A673 (cell line): ENCODE data around the gene FKBP1A. TPM values are rescaled to one million over a fixed set of nuclear protein-coding genes. Genes with fewer than 3 reads are reported as not detected.

Experiments used
- BruUV-seq: library from RNA; stranded (reverse); fragments of 400-500 nt; replicated peaks from 2 replicates; lab custom pipeline; 2021; lab: Mats Ljungman, UMichigan
- CTCF ChIA-PET: fragments of 300-600 bp; sonication (Branson Sonifier 250); formaldehyde crosslinking; loops from one replicate; lab custom pipeline; 2022; ENCODE audit warnings: antibody characterized with exemption; lab: Charles Lee
- POLR2A ChIA-PET: fragments of 300-600 bp; sonication (Branson Sonifier 250); formaldehyde crosslinking; loops from one replicate; lab custom pipeline; 2022; ENCODE audit warnings: antibody characterized with exemption; ENCODE audit not compliant: low non-redundant PET; lab: Charles Lee
- DNase-seq: peaks from one replicate; pipeline ENCODE4 v3.0.0-alpha.2; 2015; ENCODE audit warnings: low spot score
- H3K27ac ChIP-seq: fragments of 200-600 bp; sonication (generic); 2 replicates; pipeline ENCODE4 v1.5.1; 2016; ENCODE audit warnings: mixed run types, low read depth, mild to moderate bottlenecking, mixed read lengths, antibody characterized with exemption, low read length; ENCODE audit not compliant: poor library complexity, severe bottlenecking
- H3K27me3 ChIP-seq: fragments of 200-600 bp; sonication (generic); replicated peaks from 2 replicates; pipeline ENCODE4 v1.6.1; 2017; ENCODE audit warnings: mixed run types, low read depth, mild to moderate bottlenecking, mixed read lengths, antibody characterized with exemption, low read length; ENCODE audit not compliant: insufficient read depth, poor library complexity
- H3K36me3 ChIP-seq: fragments of 200-600 bp; sonication (generic); 2 replicates; pipeline ENCODE4 v1.6.1; 2016; ENCODE audit warnings: mixed run types, mild to moderate bottlenecking, mixed read lengths, antibody characterized with exemption, low read length; ENCODE audit not compliant: insufficient read depth, poor library complexity, severe bottlenecking
- H3K4me1 ChIP-seq: fragments of 200-600 bp; sonication (generic); 2 replicates; pipeline ENCODE4 v1.6.1; 2017; ENCODE audit warnings: mixed run types, mild to moderate bottlenecking, mixed read lengths, antibody characterized with exemption, low read length; ENCODE audit not compliant: insufficient read depth, poor library complexity, severe bottlenecking
- H3K4me3 ChIP-seq: fragments of 200-600 bp; sonication (generic); 2 replicates; pipeline ENCODE4 v1.5.1; 2016; ENCODE audit warnings: low read depth, mixed run types, mild to moderate bottlenecking, mixed read lengths, low read length; ENCODE audit not compliant: poor library complexity, severe bottlenecking
- H3K9me3 ChIP-seq: fragments of 200-600 bp; sonication (generic); 2 replicates; pipeline ENCODE4 v1.6.1; 2016; ENCODE audit warnings: mixed run types, low read depth, mild to moderate bottlenecking, mixed read lengths, antibody characterized with exemption, low read length; ENCODE audit not compliant: poor library complexity, severe bottlenecking
- EZH2 ChIP-seq: fragments of 200-600 bp; sonication (generic); IDR thresholded peaks from 2 replicates; pipeline ENCODE4 v1.6.1; 2017; ENCODE audit warnings: borderline replicate concordance, low read depth, mild to moderate bottlenecking, mixed read lengths, antibody characterized with exemption, low read length; ENCODE audit not compliant: poor library complexity, severe bottlenecking
- intact Hi-C: fragments of 100-400 bp; cut with micrococcal nuclease; formaldehyde crosslinking; loops from one replicate; pipeline ENCODE4 v1.10.0; 2022; ENCODE audit not compliant: unreplicated experiment
- total RNA-seq: library from RNA; stranded (reverse); gene quantifications from 2 replicates; pipeline ENCODE4 v1.2.3, GENCODE V29; 2021
- TF ChIP-seq, protein P1 (sequence below): fragments of 300-800, 200-600 bp; sonication (generic); conservative IDR thresholded peaks from 2 replicates; pipeline ENCODE4 v1.5.1; 2017; ENCODE audit warnings: low read depth, mild to moderate bottlenecking, antibody characterized with exemption, low read length, moderate library complexity, mixed read lengths

Gene FKBP1A
- total RNA-seq, 1 experiment from 2014 or later = 264 TPM

- Histone ChIP-seq H3K36me3 (peaks cover 14% of the 10 kb centered on the region), H3K9me3 (no peaks in the 10 kb centered on the region), H3K27me3 (no peaks in the 10 kb centered on the region), H3K4me3 (no peak overlapping the region), H3K27ac (no peak overlapping the region), H3K4me1 (peaks cover 15% of the 10 kb centered on the region)
- no TSS peak for BruUV-seq
- TF ChIP-seq, protein P1, sequence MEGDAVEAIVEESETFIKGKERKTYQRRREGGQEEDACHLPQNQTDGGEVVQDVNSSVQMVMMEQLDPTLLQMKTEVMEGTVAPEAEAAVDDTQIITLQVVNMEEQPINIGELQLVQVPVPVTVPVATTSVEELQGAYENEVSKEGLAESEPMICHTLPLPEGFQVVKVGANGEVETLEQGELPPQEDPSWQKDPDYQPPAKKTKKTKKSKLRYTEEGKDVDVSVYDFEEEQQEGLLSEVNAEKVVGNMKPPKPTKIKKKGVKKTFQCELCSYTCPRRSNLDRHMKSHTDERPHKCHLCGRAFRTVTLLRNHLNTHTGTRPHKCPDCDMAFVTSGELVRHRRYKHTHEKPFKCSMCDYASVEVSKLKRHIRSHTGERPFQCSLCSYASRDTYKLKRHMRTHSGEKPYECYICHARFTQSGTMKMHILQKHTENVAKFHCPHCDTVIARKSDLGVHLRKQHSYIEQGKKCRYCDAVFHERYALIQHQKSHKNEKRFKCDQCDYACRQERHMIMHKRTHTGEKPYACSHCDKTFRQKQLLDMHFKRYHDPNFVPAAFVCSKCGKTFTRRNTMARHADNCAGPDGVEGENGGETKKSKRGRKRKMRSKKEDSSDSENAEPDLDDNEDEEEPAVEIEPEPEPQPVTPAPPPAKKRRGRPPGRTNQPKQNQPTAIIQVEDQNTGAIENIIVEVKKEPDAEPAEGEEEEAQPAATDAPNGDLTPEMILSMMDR = no peak
- TF ChIP-seq EZH2 = no peak
- intact Hi-C loops = no loop called here
- ChIA-PET CTCF (no interaction called here), POLR2A (no interaction called here)
- DNase-seq = no peak
These were observed 14.1 kb downstream of the FKBP1A start for GRCh38 chr20:1378735-1379125.

GRCh38 chr20:1377984-1378734 lies 14.7 kb downstream of the FKBP1A start:
- no TSS peak for BruUV-seq
- Histone ChIP-seq H3K27ac (no peak overlapping the region), H3K9me3 (no peaks in the 10 kb centered on the region), H3K36me3 (peaks cover 20% of the 10 kb centered on the region), H3K4me1 (peaks cover 15% of the 10 kb centered on the region), H3K27me3 (no peaks in the 10 kb centered on the region), H3K4me3 (no peak overlapping the region)
- TF ChIP-seq, protein P1 = no peak
- no peak for TF ChIP-seq EZH2
- ChIA-PET CTCF (no interaction called here), POLR2A (no interaction called here)
- DNase-seq = no peak
- intact Hi-C loops = no loop called here

GRCh38 chr20:1377341-1377871 lies 15.4 kb downstream of the FKBP1A start:
- no TSS peak for BruUV-seq
- intact Hi-C loops = no loop called here
- Histone ChIP-seq H3K36me3 (peaks cover 28% of the 10 kb centered on the region), H3K27ac (no peak overlapping the region), H3K4me1 (peaks cover 8% of the 10 kb centered on the region), H3K27me3 (no peaks in the 10 kb centered on the region), H3K9me3 (no peaks in the 10 kb centered on the region), H3K4me3 (no peak overlapping the region)
- CTCF ChIA-PET = no interaction called here
- DNase-seq = no peak
- POLR2A ChIA-PET = no interaction called here
- TF ChIP-seq EZH2 = no peak
- TF ChIP-seq, protein P1 = no peak
